Measurements from ENCODE around the gene ZNF385B.

DNA sequence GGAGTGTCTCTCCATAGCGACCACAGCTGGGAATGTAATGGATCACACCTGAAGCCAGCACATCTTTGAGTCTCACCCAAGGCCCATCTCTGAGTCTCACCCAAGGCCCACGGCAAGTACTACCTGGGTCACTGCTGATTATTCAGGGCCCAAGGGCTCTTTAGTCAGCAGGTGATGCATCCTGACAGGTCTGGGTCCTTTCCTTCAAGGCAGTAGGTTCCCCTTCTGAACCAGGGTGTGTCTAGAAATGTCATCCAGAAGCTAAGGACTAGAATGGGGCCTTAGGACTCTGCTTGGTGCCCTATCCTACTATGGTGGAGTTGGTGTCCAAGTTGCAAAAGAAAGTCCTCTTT lies 248.1 kb downstream of the ZNF385B start:
- TF ChIP-seq, protein P1, sequence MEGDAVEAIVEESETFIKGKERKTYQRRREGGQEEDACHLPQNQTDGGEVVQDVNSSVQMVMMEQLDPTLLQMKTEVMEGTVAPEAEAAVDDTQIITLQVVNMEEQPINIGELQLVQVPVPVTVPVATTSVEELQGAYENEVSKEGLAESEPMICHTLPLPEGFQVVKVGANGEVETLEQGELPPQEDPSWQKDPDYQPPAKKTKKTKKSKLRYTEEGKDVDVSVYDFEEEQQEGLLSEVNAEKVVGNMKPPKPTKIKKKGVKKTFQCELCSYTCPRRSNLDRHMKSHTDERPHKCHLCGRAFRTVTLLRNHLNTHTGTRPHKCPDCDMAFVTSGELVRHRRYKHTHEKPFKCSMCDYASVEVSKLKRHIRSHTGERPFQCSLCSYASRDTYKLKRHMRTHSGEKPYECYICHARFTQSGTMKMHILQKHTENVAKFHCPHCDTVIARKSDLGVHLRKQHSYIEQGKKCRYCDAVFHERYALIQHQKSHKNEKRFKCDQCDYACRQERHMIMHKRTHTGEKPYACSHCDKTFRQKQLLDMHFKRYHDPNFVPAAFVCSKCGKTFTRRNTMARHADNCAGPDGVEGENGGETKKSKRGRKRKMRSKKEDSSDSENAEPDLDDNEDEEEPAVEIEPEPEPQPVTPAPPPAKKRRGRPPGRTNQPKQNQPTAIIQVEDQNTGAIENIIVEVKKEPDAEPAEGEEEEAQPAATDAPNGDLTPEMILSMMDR (IDR thresholded peaks at IDR 0.05; ENCODE audit: low read depth, low read length): no peak
- no peak for TF ChIP-seq MAX (IDR thresholded peaks at IDR 0.05; ENCODE audit: low read depth, low read length)

Measured in NB4 (cell line).